Stimulated activated CD4-positive, alpha-beta T cell treated with anti-CD3 and anti-CD28 coated beads, TNF-alpha, amount 100 ng/mL, for 48 hours (primary cell): ENCODE results near the gene SUSD3.
"Not testable (repeated sequence)": the region's sequence is repeated elsewhere in the genome, so short reads cannot be mapped to it uniquely, and the experiment has no call there.

Experiments used
- DNase-seq, 3 donors: peaks; one replicate each; pipeline ENCODE4 v3.0.0-alpha.2; 2020; ENCODE audit warnings: low read depth in 3 of 3

The SUSD3 gene

GRCh38 chr9:93111001-93111370, 52.5 kb downstream of the SUSD3 start:
- no peak for DNase-seq

DNA sequence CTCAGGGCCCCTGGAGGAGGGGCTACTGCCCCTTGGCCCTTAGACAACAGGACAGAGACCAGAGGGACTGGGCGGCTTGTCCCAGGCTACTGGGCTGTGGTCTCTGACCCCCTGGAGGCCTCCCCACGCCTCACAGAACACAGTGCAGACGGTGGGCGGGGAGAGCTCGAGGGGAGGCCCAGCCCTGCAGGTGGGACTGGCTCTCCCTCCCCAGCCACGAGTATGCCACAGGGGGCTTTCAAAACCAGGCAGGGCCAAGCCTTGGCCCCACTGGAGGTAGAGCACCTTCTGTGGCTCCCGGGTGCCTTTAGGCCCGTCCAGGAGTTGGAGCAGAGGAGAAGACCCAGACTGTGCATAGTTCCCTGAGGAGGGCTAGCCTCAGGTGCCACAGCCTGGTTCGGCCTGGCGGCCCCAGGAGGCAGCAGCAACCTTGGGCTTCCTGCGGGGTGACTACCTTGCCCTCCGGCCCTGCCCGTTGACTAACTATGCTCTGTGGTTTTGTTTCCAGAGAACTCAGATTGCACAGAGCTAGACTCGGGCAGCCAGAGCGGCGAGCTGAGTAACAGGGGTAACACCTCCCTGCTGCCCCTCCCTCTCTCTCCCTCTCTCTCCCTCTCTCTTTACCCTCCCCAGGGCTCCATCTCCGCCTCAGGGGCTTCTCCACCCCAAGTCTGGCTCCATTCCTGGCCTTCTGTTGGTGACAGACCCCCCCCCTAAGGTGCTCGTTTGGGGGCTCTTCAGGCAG, 53.0 kb downstream of the SUSD3 start:
- no peak for DNase-seq

DNA sequence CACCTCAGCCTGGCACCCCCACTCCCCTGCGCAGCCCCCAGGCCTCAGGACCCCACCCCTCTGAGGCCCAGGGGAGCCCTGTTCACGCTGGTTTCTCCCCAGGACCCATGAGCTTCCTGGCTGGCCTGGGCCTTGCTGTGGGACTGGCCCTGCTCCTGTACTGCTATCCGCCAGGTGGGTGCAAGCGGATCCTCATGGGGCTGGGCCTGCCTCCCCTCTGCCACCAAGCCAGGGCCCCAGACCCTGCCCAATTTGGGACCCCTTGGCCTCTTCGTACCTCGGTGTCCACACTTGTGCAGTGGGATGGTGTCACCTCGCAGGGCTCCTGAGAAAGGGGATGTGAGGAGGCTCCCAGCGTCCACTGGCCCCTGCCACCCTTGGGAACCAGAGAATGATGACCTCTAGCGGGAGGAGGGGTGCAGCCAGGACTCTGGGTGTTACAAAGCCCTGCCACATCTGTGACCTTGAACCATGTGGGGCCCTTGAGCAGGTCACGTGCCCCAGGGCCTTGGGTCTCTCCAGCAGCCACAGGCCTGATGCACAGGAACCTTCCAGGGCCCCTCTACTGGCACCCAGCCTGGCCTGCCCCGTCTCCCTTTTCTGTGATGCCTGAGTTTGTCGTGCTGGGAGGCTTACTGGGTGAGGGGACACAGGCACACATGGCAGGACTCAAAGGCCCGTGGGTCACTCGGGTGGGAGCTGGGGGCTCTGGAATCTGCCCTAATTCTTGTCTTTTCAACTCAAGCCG, 53.8 kb downstream of the SUSD3 start:
- DNase-seq: no peak

DNA sequence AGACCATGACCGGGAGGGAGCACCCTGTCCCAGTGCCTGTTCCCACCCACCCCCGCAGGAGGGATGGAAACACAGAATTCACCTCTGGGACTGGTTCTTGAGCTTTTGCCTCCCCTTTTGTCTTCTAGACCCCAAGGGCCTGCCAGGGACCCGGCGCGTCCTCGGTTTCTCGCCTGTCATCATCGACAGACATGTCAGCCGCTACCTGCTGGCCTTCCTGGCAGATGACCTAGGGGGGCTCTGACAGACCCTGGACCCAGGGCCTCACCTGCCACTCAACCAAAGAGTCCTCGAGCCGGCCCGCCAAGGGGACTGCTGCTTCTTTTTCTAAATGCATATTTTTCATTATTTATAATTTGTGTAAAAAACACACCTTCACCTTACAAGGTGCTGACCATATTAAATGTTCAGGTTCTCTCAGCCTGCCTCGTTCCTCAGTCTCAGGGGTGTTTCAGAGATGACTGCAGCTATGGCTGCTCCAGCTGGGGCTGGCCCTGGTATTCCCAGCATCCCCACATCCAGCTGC, 54.4 kb downstream of the SUSD3 start:
- DNase-seq: no peak

- no peak for DNase-seq
These were observed 55.9 kb downstream of the SUSD3 start for GRCh38 chr9:93114169-93114983.

DNA sequence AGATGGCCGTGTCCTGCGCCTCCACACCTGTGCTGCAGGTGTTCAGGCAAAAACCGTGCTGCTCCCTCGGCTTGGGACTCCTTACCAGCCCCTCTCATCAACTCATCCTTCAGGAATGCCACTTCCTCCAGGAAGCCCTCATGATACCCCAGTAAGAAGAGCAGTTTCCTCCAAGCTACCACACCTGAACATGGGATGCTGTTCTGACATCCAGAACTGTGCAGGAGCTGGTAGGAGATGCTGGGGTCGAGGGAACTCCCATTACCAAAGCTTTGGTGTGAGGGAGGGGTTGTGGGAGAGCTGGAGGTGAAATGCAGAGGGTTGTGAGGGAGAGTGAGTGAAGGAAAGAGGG, 56.5 kb downstream of the SUSD3 start:
- DNase-seq: no peak

GRCh38 chr9:93115486-93116071, 57.1 kb downstream of the SUSD3 start:
- DNase-seq: no peak

GRCh38 chr9:93116072-93116961, 57.8 kb downstream of the SUSD3 start:
- DNase-seq: no peak

DNA sequence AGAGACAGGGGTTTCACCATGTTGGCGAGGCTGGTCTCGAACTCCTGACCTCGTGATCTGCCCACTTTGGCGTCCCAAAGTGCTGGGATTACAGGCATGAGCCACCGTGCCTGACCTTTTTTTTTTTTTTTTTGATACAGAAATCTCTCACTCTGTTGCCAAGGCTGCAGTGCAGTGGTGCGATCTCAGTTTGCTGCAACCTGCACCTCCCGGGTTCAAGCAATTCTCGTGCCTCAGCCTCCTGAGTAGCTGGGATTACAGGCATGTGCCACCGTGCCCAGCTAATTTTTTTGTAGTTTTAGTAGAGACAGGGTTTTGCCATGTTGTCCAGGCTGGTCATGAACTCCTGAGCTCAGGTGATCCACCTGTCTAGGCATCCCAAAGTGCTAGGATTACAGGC, 59.0 kb downstream of the SUSD3 start:
- not testable (repeated sequence) for DNase-seq

DNA sequence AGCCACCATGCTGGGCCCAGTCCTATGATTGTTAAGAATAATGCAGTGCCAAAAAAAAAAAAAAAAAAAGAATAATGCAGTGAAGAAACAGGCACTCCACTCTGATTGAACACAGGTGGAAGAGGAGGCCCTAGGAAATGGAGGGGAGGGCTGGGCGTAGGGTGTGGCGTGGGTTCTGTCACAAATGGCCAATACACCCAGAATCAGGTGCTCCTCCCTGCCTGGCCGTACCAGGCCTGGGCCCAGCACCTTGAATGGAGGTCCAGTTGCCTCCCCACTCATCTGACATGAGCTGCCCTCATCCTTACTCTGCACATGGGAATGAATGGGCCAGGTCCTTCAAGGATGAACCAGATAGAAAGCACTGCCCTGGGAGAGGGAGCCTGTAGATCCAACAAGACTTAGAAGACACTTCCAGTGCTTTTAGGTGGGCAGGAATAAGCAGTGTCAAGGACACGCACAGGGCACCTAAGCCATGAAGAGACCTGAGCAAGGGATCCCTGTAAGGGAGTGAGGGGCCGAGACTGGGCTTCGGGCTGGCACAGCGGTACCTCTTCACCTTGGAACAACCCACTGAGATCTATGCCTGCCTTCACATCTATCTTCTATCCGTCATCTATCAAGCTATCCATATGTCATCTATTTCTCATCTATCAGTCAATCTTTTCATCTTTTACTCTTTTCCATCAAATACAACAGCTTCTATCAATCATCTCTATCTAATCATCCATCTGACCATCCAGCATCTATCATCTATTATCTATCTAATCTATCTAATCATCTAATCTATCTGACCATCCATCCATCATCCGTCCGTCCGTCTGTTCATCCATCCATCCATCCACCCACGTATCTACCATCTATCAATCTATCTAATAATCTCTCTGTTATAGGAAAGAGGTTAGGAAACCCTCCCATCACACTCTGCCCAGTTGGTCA, 59.7 kb downstream of the SUSD3 start:
- no peak for DNase-seq

DNA sequence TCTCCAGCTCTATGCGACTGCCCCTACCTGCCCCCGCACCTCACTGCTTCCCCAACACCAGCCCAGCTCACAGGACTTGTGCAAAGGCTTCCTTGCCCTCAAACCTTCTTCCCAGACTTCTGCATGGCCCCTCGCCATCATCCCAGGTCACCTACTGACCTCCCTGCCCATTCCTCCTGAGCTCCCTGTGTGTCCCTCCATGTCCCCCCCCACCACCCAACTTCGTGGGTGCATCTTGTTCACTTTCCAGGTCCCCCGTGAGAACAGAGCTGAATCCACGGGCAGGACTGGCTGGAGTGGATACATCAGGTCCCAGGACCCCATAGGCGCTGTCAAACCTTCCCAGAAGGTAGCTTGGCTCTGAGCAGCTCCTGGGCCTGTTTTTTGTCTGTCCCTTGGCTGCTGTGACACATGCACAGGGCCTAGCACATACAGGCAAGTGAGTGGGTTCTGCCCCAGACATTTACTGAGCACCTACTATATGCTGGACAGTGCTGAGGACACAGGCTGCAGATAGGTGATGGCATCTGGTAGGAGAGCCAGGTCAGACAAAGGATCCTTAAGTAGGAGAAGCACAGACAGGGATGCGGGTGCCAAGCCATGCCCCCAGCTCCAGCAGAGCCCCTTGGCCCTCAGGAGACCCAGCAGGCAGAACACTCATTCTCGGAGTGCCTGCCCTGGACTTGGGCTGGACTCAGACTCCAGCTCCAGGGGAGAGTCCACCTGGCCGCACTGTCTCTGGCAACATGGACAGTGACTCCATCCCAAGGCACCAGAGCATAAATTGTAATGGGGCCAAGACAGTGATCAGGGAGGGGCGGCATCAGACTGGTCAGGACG, 60.6 kb downstream of the SUSD3 start:
- no peak for DNase-seq

DNA sequence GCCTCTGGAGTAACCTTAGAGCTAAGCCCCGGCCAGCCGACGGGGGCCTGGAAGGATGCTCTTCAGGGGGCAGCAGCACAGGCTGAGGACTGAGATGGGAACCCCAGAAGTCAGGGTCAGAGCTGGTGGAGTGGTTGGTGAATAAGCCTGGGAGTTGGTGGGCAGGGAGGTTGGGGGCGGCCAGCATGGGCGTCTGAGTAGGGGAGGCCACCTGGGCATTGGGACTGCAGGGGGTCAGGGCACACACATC, 61.1 kb downstream of the SUSD3 start:
- no peak for DNase-seq

- no peak for DNase-seq
These were observed 61.7 kb downstream of the SUSD3 start for GRCh38 chr9:93119953-93120845.

- DNase-seq: no peak
These were observed 62.4 kb downstream of the SUSD3 start for GRCh38 chr9:93120846-93121315.

GRCh38 chr9:93121316-93122241, 63.1 kb downstream of the SUSD3 start:
- DNase-seq: no peak

DNA sequence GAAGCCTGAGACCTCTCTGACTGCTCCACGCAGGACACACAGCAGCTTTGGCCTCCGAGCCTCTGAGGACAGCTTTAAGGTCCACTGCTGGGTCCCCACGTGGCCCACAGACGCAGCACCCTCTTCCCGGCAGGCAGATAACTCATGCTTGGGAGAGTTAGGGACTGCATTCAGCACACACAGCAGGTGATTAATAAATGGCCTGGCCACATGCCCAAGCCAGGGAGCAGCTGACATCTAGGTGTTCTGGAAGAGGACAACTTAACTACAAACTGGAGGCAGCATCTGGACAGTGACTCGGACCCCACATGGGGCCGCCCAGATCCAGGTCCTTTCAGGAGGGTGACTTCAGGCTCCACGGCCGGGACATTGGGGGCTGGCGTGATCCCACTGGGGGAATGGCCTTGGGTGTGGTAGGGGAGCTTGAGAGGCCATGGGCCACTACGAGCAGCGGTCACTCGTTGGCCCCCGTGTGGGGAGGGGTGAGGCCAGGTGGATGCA, 64.3 kb downstream of the SUSD3 start:
- no peak for DNase-seq
